GM19468 (cell line): ENCODE measurements around the gene VHLL.
A peak's percentile ranks its signal among the peaks of the same experiment; 100 is the strongest.
"Not testable (repeated sequence)": the region's sequence is repeated elsewhere in the genome, so short reads cannot be mapped to it uniquely, and the experiment has no call there.

Source experiments
- ATAC-seq: cut with Tn5 transposase; IDR thresholded peaks from one replicate; pipeline ENCODE4 v1.9.1; 2021; ENCODE audit warnings: mild to moderate bottlenecking, moderate library complexity, moderate number of reproducible peaks; ENCODE audit not compliant: unreplicated experiment; ENCODE audit errors: extremely low read depth

Gene VHLL

DNA sequence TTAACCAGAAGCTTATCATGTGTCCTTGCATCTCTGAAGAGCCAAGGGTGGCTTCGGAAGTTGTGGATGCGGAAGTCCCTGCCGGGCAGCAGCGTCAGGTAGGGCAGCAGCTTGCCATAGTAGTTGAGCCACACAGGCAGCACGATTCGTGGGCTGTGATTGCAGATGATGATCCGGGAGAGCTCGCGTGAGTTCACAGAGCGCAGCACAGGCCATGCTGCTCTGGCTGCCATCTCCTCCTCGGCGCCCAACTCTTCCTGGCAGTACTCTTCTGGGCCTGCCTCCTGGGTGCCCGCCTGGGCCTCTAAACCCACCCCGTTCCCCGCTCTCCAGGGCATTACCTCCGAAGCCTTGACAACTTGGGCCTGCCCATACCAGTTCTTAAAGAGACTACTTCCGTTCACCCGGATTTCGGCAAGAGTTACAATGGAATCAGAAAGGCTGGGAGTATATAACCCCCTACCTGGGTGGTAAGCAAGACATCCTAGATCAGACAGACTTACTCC lies at the start of gene VHLL:
Gene VHLL, minus strand, starts transcription at position 456 of the 506 bp plus-strand sequence. Its CDS starts 118 bp downstream, at position 338.
- ATAC-seq, result no peak

DNA sequence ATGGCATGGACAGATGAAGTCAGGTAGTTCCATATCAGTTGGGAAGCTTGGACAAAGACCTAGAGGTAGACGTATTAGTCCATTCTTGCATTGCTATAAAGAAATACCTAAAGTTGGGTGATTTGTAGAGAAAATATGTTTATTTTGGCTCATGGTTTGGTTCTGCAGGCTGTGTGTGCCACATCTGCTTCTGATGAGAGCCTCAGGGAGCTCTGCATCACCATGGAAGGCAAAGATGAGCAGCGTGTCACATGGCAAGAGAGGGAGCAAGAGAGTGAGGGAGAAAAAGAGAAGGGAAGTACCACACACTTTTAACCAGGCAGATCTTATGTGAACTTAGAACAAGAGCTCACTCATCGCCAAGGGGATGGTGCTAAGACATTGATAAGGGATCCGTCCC lies 48.2 kb upstream of the VHLL start:
- ATAC-seq, result no peak

DNA sequence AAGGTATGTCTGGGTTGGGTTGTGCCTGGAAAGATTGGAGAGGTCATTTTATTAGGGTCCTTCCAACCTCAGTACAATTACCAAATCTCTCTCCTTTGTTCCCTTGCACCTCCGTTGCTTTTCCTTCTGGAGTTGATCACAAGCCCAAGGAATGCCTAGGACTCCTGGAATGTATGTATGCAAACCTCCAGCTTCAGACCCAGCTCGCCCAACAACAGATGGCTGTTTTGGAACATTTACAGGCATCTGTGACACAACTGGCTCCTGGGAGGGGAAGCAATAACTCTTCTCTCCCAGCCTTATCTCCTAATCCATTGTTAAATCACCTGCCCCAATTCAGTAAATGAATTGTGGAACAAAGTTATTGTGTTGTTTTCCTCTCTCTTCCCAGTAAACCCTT lies 47.5 kb upstream of the VHLL start:
- ATAC-seq, result no peak

DNA sequence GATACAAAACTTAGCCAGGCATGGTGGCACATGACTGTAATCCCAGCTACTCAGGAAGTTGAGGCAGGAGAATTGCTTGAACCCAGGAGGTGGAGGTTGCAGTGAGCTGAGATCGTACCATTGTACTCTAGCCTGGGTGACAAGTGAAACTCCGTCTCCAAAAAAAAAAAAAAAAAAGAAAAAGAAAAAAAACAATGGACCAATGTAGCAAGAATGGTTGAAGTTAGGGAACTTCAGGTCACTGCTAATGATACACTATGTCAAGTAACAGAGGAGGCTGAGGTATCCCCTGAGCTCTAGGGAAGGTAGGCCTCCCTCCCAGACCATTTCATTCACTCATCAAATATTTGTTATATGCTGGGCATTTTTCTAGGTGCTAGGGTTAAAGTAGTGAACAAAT lies 46.9 kb upstream of the VHLL start:
- ATAC-seq, result not testable (repeated sequence)

DNA sequence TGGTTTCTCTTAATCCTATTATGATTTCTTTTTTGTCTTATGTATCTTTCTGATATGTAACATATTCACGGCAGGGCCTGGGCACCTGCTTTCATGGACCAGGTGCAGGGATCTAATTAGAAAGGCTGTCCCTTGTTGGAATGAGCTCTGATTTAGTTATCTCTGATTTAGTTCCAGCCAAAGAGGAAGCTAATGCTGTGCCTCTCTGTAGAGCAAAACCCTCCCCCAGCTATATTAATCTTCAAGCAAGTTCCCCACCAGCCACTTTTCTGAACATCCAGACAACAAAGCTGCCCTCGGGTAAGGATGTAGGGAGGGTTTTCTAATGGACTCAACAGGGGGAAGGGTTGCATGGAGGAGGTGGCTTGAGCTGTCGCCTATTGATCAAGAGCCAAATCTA lies 45.3 kb upstream of the VHLL start:
- ATAC-seq, result no peak

DNA sequence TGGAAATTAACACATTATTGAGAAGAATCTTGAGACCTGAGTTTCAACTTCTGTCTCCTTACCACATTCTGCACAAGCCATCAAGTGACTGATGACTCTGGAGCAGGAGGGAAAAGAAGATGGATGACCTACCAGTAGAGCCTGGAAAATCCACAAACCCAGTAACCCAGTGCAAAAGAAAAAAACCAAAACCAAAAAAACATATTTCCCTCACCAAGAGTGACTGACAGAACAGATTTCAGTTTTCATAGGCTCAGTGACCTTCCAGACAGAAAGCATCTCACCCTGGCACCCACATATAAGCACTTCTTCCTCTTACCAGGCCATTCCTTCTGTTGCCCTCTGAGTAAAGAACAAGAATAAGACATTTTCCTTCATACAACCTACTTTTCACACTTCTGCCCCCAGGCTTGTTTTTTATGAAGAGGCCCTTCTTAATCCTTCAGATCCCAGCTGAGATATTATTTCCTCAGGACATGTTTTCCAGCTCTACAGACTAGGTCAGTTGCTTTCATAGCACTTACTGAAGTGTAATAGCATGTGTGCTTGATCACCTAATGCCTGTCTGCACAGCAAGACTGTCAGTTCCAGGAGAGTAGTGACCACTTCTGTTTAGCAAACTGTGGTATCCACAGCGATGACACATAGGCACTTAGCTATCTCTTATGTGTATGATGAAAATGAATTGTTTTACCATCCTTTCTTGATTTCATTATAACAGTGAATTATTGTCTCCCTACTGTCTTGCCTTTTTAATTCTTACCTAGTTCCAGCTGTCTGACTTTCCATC lies 43.3 kb upstream of the VHLL start:
- no peak for ATAC-seq

DNA sequence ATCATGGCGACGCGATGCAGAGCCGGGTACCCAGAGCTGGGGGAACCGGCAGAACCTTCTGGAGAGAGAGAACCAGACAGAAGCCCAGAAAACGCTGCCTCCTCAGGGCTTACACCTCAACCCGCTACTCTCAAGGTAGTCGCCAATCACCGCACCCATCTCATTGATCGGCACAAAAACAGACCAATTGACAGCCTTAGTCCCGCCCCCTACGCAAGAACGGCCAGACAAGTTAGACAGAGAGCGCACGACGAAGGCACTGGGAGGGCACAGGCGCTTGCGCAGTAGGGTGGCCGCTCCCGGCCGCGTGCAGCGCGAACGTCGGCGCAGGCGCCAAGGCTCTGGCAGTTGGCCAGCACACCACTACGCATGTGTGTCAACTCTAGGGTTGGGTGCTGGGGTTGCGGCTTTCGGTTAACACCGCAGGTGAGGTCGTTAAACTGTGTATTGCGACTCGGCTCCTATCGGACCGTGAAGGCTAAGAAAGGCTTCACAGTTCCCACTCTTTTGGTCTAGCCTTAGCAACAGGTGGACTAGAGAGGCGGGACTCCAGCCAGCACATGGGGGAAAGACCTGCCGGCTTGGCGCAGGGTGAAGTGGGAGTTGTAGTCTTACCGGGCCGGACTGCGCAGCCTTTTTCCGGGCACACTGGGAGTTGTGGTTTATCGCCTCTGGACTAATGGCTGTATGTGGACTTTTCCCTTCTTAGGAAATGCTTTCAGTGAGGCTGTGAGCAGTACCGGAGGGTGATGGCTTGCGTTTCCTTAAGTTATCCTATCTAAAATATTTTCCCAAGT lies 39.3 kb upstream of the VHLL start, which contains the start of the genes CCT3 and TSACC:
Gene CCT3, minus strand, starts transcription at position 113 of the 797 bp plus-strand sequence. Its CDS starts 108 bp downstream, at position 5.
Gene TSACC, plus strand, starts transcription at position 347 of the 797 bp plus-strand sequence. CDS start 1,232 bp downstream, outside the sequence.
- peak; percentile 73 for ATAC-seq

DNA sequence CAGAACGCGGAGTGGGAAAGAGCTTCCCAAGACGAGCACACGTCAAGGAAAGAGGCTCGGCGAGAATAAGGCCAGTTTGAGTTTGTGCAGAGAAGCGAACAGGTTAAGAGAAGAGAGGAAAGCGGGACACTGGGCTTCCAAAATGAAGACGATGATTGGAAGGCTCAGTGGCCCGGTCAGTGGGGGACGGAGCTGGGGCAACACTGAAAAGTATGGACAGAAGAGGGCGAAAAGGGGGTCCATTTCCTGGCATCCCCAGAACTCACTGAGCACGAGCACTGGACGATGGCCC lies 38.7 kb upstream of the VHLL start:
- no peak for ATAC-seq

DNA sequence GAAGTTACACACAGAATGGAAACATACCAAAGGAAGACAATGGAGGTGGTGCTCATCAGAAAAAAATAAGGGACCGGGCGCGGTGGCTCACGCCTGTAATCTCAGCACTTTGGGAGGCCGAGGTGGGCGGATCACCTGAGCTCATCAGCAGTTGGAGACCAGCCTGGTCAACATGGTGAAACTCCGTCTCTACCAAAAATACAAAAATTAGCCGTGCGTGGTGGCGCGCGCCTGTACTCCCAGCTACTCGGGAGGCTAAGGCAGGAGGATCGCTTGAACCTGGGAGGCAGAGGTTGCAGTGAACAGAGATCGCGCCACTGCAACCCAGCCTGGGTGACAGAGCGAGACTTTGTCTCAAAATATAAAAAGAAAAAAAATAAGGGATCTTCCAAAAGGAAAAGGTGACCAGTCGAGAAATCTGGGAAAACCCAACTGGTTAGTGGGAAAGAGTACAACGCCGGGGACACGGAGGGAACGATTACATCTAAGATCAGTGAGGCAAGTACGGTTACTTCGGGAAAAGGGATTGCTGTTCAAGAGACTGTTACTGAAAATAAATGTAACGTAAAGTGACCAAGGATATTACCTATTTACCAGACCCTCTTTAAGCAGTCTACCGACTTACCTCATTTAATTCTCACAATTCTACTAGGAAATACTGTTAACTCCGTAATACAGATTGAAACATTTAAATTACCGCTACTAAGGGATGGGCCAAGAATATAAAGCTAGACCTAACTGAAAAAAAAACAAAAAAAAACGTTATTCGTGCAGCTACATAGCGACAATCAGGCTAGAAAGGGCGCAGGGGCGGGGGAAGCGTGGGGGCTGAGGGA lies 38.2 kb upstream of the VHLL start:
- no peak for ATAC-seq

DNA sequence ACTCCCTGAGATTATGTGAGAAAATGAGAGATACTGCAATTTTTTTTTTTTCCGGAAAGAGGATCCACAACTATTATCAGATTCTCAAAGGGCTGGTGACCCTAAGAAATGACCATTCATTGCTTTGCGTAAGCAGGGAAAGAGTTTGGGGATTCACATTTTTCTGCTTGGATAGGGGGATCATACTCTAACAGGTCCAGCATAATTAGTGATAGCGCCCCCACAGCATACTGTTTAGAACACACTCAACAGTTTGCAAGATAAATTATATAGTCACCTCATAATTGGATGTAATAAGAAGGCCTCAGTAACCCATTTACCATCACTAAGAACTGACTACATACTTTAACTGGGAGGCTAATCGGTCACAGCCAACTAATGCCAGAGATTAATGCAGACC lies 37.1 kb upstream of the VHLL start:
- ATAC-seq, result no peak

DNA sequence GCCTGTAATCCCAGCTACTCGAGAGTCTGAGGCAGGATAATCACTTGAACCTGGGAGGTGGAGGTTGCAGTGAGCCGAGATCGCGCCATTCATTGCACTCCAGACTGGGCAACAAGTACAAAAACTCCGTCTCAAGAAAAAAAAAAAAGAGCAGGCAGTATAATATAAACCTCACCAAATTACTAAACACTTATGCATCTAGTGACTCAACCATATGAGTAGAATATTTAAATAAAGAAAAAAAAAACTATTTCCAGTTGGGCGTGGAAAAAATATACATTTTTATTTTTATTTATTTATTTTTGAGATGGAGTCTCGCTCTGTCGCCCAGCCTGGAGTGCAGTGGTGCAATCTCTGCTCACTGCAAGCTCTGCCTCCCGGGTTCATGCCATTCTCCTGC lies 24.1 kb upstream of the VHLL start:
- ATAC-seq, result not testable (repeated sequence)

DNA sequence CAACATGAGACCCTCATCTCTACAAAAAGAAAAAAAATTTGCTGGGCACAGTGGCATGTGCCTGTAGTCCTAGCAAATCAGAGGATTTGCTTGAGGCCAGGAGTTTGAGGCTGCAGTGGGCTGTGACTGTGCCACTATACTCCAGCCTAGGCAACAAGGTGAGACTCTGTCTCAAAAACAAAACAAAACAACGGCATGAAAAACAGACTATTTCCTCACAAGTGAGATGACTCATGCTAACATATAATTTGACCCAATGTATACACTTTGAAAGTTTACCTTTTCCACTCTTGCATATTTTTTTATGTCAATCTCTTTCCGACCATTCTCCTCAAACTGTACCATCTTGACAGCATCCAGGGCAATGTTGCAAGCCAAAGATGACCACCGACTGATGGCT lies 21.5 kb upstream of the VHLL start:
- ATAC-seq, result no peak

DNA sequence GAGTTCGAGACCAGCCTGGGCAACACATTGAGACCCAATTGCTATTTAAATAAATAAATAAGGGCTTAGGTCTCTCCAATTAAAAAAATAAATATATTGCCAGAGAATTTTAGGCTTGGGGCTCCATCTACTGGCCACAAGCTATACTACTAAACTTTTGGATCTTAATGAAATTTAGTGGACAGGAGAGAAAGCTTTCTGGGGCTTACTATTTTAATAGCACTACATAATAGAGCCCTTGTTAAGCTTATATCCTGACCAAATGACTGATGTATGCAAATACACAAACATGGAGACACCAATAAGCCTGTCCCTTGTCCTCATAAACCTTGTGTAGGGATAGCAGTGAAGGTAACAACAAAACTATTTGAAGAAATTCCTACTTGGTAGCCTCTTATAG lies 20.6 kb upstream of the VHLL start:
- ATAC-seq, result no peak

DNA sequence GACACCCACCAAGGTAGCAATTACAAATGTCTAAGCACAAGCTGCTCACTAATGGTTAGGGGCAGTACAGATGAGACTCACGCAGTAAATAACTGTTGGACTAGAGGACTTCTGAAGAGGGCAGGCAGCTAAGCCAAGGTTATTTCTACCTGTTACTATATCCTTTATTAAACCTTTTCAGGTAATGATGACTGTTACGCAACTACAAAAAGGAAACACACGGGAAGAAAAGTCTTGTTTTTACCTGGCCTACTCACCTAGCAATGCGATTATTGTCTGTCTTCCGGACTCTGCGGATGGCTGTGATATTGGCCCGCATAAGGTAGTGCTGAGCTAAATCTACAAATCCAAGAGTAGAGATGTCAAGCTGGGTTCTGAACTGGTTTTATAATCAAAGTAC lies 17.8 kb upstream of the VHLL start:
- ATAC-seq, result no peak

DNA sequence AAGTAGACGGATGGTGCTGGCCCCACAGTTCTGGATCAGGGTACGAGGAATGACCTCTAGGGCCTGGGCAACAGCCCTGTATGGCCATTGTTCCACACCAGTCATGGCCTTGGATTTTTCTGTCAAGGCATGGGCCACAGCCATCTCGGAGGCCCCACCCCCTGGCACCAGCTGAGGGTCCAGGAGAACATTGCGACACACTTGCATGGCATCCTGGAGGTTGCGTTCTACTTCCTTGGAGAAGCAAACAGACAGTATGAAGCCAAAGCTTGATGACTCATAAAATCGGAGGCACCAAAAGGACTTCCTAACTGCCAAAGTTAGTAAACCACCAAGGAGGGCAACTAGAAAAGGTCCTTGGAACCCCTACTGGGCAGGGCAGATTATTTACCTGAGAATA lies 11.9 kb upstream of the VHLL start:
- ATAC-seq, result no peak

DNA sequence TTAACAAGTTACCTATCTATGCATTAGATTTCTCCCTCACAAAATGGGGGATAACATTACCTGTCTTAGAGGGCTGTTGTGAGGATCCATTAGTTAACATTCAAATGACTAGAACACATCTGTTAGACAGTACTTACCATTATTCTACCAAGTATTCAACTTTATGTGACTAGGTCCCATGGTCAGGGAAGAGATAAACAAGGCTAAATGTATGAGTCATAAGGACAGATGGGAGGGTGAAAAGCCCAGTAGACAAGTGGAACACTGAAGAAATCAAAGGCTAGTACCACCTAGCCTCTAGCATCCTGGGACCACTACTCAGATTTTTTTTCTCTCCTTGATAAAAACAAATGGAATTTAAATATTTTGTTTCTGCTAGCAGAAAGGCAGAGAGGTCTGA lies 9.0 kb upstream of the VHLL start:
- no peak for ATAC-seq

DNA sequence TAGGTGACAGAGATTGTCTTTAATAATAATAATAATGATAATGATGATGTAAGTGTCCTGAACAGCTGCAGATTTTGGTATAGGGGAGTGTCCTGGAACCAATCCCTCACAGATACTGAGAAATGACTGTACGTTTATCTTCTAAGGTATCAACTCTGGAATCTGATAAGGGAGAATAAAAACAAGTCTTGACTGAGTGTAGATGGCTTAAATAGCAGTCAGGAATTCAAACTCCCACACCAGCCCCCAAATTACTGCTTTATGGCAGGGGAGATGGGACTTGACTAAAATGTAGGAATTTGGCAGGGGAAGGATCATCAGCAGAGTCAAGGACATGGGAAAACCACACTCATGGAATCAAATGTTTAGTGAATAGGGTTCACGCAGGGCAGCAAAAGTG lies 6.1 kb upstream of the VHLL start:
- ATAC-seq, result no peak

DNA sequence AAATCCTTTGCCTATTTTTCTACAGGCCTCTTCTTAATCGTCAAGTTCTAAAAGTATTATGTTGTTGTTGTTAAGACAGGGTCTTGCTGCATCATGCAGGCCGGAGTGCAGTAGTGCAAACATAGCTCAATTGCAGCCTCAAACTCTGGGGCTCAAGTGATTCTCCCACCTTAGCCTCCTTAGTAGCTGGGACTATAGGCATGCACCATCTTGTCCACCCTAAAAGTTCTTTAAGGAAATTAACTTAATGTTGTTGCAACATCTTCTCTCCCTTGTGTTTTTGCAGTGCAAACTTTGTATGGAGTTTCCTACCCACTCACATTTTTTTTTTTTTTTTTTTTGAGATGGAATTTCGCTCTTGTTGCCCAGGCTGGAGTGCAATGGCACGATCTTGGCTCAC lies 4.1 kb upstream of the VHLL start:
- ATAC-seq, result no peak

DNA sequence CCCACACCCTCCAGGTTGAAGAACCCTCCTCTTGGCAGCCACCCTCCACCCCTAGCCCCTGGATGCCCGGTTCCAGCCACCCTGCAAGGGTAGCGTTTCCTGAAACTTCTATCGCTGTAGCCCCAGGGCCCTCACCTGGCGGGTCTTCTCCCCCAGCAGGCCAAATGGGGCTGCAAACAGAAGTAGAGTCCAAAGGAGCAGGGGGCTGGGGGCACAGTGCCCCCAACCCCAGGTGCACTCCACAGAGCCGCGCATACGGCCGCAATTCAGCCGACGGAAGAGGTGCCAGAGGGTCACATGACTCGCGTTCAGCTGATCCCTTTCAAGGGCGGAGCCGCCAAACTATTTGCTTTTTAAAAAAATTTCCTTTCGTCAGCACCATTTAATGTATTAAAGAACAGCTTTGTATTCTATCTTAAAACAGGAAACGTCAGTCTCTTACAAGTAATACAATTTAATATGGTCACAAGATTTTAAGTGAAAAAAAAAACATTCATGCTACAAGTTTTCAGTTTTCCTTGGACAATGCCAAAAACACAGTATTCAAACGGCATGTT lies 3.6 kb downstream of the VHLL start, which contains the start of gene GLMP:
Gene GLMP, minus strand, starts transcription at position 289 of the 557 bp plus-strand sequence. Its CDS starts 34 bp downstream, at position 255.
- ATAC-seq, result no peak

DNA sequence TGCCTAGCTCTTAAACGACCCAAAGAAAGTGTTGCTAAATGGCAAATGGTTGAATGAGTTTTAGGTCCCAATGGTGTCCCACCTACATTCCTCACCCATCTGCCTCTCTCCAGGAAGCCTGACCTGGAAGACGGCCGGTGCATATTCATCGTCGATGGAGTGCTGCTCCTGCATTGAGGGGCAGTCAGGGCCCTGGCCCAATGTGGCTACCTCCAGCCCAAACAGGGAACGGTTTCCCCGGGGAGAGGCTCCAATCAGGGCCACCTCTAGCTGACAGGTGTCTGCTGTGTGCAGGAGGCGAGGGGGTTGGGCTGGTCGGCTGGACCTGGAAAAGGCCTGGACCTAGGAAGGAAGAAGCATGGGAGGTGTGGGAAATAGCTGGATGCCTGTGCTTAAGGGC lies 5.2 kb downstream of the VHLL start:
- no peak for ATAC-seq
